NCI-H748 (cell line): Measurements from ENCODE around the gene CAST.

Experiments
- DNase-seq: peaks from one replicate; lab custom pipeline; 2025; ENCODE audit not compliant: unreplicated experiment; lab: John Stamatoyannopoulos, UW

Gene CAST

DNA sequence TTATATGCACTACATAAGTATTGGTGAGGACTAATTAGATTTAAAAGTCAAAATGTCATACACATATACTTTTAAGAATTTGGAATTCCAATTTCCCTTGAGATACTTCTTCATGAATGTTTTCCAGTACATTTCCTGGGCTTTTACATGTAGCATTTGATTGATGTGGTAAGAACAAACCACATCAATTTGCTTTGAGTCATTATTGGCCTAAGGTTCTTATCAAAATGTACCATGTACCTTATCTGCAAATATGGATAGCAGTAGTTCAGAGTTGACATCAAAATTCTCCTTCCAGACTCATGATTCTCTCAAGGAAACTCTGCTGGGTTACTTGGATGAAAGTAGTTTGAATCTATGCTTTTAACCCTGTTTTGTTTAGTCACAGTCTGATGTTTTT lies 2.5 kb downstream of the CAST start:
- no peak for DNase-seq

DNA sequence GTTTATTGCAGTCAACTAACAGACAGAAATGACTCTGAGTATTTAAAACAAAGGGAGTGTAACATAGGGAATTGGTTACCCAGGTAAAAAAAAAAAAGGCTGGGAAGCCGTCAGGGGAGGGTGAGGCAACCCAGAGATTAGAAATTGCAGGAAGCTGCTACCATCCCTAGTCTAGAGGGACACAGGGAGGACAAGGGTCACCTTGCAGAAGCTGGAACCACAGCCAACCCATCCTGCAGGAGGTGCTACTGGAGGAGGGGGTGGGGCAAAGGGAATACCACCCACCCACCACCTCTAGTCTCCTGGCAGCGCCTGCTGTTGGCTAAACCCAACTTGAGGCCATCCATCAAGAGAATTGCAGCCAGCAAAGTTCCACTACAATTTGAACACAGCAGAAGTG lies 6.5 kb downstream of the CAST start:
- no peak for DNase-seq

DNA sequence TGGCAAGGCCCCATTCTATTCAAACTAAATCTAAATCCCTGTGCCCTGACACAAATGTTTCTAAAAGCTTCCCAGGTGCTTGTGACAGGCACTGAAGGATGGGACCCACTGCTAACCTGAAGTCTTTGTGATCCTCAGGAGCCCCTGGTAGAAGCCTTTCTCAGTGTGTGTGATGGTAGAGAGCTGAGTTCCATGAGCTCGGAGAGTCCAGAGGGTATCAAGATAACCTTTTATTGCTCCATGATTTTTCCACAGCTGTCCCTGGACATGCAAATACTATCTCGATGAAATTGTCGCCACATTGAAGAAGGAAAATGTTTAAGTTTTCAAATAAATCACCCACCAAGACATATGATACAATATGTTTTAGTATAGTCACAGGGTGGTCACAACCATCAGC lies 7.7 kb downstream of the CAST start:
- no peak for DNase-seq

DNA sequence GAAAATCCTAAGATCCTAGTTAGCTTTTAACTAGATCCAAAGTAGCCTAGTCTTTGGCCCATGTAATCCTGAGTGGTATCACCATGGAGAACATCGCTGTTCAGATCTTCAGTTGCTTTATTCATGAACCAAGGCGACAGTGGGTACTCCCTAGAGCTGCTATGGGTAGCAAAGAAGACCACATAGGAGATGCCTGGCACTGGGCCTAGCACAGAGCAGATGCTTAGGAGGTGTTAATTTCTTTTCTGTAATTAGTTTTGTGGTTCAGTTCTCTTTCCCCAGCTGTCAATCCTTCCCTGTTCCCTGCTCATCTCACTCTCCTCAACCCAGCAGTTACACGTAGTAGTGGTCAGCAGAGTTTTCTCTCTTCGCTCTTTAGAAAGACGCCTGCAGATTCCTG lies 9.3 kb downstream of the CAST start:
- no peak for DNase-seq

DNA sequence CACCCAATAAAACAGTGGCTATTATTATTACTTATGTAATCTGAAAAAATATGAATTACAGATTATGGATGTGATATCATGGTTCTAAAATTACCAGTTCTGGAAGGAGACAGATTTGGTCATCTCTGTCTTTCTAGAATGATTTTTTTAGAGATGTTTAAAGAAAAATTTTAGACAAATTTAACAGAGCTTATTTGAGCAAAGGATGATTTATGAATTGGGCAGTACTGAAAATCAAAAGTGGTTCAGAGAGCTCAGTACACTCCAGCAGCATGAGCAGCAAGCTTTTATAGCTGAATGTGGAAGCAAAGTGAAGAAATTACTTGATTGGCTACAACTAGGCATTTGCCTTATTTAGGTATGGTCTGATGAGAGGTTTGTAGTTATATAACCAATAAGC lies 11.0 kb downstream of the CAST start:
- no peak for DNase-seq

DNA sequence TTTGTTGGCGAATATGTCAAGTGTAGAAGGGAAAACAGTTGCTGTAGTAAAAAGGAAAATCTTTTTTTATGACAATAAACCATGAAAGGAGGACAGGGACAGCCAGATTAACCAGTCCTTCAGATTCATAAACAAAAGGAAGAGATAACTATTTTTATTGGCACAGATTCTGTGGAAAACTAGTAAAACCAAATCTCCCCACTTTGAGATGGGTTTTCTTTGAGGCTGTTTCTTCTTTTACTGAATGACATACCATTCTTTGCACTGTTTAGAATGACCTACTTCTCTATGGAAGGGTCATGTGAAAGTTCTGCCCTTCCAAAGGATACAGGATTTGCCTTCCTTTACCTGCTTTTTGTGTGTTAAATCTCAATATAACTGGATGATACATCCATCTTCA lies 13.7 kb downstream of the CAST start:
- no peak for DNase-seq

DNA sequence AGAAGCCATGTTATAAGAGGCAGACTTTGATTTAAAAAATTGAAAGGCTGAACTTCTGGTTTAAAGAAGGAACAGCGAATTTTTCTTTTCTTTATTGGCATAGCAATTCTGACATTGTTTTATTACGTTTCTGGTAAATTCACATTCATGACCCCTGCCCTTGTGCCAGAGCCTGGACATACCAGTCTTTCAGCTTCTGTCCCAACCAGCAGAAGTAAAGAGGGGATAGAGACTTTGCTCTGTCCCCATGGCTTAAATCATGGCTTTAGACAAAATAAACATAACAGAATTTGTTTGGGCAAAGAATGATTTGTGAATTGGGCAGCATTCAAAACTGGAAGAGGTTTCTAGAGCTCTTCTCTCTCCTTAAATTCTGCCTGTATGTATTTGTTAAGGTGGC lies 15.3 kb downstream of the CAST start:
- DNase-seq: no peak

DNA sequence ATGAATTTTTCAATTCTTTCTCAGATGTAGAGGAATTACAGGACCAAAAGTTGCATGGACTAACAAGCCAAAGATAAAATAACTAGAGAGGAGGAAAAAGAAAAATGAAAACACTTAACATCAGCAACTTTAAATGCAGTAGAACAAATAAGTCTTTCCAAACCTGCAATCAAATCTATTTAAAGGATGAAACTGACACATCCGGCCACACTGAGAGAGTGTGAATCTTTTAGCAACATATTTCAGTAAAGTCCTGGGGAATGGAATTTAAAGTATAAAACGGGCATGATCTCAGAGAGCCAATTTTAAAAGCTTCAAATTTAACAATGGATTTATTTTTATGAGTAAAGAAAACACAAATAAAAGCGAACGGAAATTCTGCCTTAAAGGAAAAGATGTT lies 17.1 kb downstream of the CAST start:
- no peak for DNase-seq

DNA sequence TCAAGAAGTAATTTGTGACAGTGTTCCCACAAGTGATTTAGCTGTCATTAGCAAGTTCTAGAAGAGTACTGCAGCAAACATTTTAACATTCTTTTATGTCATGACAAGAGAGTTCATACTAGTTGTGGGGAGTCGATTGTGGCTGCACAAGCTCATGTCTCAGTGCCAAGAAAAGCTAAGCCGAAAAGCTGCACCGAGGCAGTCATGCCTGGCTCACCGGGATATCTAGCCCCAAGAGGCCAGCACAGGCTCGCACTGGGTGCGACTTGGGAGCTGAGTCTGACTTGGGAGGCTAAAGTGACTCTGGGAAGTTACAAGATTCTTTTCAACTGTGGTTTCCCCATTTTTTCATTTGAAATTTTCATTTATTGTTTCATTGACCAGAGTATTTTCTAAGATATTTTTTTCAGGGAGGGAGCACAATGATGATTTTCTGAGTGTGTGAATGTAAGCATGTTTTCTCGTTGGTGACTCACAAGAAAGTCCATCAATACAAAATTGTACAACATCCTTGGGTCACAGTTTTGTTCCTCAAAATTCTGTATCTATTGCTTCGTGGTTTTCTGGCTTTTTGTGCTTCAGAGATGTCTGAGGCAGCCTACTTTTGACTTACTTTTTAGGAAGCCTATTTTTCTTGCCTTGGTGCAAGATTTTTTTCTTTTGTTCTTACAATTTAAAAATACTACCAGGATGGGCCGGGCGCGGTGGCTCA lies 18.7 kb downstream of the CAST start:
- no peak for DNase-seq

DNA sequence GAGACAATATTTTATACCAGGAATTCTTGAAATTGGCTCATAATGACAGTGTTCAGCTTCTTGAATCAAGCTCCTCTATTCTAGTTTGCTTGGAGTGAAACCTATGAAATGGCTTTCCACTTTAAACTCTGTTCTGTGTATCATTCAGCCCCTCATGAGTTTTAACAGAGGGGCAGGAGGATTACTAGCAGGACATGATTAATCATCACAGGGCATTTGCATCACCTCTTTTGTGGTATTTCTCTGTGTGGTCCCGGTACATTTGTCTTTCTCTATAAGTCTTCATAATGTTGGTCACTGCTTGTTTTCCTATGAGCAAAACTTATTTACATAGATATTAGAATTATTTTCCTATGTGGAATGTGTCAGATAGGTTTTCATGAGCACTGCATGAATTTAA lies 21.2 kb downstream of the CAST start:
- DNase-seq: no peak

DNA sequence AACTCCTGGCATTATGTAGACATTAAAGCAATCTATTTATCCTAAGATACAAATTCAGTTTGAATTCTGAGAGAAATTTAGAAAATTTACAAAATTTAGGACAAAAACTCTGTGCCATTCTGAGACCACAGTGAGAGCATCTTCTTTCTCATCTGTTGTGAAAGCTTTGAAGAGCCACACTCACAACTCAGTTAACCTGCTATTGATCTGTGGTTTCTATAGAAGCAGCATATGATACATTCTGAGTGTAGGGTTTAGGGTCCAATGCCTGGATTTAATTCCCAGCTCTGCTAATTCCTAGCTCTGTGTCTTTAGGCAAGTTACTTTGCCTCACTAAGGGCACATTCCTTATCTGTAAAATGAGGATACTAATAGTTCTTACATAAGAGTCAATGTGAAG lies 21.6 kb downstream of the CAST start:
- no peak for DNase-seq

DNA sequence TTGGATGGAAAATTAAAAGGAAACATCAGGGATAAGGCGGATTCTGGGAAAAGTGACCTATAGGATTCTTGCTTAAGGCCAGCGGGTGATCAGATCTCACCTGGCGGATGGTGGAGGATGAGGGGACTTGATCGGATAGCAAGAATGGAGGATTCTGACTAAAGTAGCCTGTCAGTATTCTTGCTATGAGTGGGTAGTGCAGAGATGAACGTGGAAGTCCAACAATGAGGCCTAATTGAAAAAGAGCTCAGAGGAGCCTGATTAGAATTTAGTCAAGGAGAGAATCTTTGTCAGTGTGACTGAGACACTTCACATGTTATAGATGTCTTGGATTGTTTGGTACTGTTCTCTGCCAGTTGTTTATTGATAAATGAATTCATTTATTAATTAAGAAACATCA lies 24.9 kb downstream of the CAST start:
- no peak for DNase-seq

DNA sequence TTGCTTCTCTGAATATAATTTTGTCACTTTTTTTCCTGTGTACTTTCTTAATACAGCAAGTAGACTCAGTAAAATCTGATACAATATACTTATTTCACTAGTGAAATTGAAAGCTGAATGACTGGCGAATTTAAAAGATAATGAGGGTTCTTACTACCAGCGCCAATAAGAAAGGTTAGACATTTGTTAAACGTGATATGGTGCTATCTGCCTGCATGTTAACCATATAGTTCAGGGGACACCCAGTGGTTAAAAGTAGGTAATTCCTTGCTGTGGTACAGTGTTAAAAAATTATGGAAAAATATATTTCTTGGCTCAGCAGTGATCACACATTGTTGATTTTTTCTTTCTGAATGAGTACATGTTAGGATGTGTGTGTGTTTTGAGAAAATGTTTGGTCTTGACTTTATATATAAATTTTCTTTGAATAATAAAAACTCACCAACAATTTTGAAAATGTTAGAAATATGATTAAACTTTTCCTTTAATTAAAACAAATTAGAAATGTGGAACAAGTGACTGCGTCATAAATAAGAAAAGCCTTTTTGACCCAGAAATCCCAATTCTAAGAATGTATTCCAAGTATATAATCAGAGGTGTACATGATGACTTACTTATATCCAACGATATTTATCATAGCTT lies 25.8 kb downstream of the CAST start:
- peak; percentile 50 for DNase-seq

DNA sequence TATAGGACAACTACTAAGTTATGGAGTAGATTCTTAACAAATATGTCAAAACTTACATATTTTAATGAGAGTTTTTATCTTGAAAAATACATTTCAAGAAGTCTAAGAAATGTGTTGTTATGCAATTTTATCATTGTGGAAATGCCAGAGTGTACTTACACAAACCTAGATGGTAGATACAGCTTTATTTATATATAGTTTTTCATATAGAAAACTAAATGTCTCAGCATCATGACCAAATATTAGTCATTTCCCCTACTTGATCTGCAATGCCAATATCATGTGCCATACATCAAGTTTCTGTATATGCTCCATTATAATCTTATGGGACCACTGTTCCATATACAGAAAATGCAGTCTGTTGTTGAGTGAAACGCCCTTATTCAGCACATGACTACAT lies 28.7 kb downstream of the CAST start:
- DNase-seq: no peak

DNA sequence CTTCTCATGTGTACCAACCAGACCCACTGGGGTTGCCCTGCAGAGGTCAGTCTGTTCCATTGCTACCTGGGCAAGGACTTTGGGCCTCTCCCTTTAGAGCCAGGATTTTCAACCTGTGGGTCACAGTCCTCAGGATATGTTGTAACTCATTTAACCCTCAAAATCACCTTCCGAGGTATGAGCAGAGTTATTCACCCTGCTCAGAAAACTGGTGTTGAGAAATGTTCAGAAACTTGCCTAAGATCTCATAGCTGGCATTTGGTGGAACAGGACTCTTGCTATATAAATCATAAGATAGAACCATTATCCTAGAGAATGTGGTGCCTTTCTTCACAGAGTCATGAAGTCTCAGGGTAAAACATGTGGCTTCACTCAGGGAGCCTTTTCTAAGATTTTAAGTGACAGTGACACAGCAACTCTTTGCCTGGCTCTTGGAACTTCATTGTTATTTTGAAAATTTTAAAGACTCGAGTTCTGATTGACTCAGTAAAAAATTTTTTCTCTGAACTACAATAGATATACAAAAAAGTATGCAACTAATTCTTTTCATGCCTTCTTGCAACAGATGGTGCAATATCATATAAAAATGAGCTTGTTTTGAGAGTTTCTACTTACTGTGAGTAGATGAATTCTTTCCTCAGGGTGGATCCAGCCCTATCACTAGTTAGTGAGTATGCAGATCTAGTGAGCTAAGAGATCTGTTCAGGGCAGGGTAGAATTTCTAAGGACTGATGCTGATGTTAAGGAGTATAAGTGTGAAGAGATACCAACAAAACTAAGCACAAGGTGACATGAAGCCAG lies 29.5 kb downstream of the CAST start:
- no peak for DNase-seq

DNA sequence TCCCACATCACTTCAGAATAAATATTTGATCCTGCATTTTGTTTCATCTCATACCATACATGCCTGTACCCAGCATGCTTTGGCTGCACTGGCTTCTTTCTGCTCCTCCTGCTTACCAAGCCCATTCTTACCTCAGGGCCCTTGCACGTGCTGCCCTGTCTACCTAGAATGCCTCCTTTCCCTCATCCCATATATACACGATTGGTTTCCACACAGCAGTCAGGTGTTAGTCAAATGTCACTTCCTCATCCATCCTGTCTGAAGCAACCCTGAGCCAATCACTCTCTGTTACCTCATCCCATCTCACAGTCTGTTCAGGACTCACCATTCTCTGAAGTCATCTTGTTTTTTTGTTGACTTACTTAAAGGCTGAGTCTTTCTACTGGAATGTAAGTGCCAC lies 30.3 kb downstream of the CAST start:
- DNase-seq: no peak

DNA sequence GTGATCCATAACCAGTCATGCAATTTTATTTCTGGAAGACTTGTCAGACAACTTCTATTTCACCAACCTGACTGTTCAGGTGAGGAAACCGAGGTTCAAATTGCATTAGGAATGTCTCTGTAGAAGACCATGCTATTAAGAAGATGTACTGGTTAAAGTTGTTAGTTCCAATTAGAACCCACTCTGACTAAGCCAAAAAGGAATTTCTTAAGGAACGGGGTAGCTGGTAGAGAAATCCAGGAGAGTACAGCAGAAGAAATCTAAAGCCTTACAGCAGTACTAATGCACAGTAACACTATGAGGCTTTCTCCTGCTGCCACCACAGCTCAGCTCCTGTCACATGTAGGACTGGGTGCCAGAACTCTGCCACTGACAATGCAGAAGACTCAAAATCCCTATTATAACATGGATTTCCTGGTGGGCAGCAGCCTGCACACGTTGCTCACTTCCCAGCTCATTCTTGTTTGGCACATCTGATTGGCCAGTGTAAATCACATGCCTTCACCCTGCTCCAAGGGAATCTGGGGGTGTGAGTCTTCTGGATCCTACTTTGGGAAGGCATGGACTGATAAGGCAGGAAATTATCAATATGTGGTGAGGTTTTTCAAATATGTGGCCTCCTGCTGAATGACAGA lies 37.1 kb downstream of the CAST start:
- DNase-seq: no peak

DNA sequence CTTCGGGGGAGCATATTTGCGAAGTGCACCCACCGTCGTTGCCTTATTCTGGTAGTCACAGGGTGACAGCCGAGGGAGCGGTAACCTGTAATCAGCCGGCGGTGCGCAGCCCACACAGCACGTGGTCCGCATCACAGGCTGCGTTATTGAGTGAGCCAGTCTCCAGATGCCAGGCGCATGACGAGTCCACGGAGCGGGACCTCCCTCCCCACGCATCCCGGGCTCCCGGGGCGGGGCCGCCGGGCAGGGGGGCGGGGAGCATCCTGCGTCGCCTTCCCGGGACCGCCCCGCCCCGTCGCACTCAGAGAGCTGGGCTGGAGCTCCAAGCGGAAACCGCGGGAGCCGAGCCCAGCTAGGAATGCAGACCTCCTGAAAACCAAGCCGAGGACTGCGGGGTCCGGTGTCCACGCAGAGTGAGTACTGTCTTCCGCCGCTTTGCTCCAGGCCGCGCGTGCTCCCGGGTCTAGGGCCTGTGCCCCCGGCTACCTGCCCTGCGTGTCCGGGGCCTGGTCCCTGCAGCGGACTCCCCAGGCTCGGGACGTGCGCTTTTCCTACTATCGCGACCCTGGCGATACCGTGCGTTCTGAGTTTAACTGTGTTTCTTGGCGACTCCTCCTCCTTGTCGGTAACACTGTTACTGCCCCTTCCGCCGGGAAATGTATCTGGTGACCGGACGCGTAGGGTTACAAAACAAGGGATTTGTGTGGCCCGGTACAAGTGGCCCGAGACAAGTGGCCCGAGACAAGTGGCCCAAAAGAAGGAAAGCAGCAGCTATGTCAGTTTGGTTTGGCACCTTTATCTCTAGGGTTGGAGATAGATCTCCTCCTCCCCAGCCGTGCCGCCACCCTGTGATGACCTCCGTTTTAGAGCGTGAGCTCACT lies 40.6 kb downstream of the CAST start:
- peak; percentile 71 for DNase-seq

DNA sequence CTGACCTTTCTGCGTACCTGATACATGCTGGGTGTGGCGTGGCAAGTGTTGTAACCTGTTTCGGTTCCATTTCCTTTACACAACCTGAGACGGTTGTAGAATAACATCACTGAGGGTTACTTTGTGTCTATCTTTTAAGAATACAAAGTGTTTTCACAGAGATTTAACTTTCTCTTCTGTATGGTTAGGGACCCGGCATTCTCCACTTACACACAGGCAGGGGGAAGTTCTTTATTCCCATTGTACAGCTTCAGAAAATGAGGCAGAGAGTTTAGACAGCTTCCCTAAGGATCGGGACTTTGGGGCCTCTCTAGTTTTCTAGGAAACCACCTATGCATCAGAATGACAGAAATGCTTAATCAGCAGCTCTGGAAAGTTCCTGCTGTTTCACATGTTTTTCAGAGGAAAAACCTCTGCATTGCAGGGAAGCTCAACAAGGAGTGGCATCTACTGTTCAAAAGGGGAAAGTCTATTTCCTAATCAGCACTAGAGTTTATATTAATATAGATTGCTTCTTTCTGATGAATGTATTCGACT lies 41.3 kb downstream of the CAST start:
- DNase-seq: no peak

DNA sequence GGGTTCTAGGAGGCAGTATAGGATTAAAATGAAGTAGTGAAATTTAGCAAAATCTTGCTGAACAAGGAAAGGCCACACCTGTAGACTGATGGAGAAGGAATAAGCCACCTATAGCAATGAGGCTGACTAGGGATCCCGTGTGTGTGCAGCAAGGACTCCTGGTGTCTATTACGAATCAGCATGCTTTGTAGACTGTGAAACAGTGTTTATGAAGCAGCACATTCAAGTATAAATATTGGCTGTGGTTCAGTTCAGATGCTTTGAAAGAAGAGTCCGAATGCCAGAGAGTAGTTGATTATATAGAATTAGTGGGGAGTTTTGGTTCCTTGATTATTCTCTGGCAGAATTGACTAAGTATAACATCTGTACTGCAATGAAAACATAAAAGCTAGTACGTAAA lies 41.8 kb downstream of the CAST start:
- no peak for DNase-seq
